Measurements from ENCODE around the gene CACNA2D2. TPM values are rescaled to one million over a fixed set of nuclear protein-coding genes. Genes with fewer than 3 reads are reported as not detected.

The CACNA2D2 gene
- total and polyA plus RNA-seq, 2 of the 8 experiments (the other 6 are each of a cell fraction or from before 2014, with no cell fraction given), result 14.1 to 25.0 TPM

DNA sequence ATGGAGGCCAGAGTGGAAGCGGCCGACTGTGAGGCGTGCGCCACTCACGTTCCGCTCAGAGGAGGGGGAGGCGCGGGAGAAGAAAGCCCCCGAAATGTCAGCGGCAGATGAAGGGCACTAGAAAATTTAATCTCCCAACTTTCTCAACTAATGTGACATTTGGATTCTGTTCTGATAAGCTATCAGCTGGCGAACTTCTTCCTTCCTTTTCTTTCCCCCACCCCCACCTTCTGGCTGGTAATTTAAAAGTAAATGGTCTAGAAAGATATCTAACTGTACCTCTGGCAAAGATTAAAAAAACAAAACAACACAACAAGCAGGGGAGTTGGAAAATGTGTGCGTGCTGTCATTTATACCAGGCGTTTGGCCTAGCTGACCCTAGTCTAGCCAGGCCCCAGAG lies 117.7 kb downstream of the CACNA2D2 start:
- H2BK20ac ChIP-seq (ENCODE audit: low read length), result no peak overlapping the region
- DNase-seq (ENCODE audit: low read depth in 1 of 2, low spot score in 2 of 2) (no peak), FAIRE-seq (no peak)
- H4K8ac ChIP-seq (ENCODE audit: extremely low read depth, insufficient read depth, low read length), result no peak overlapping the region
- 90% methylated on average over 13 of the region's 13 CpGs; no CpG with 5 or more reads in 1 of the 2 experiments for WGBS, 2 experiments (ENCODE audit: extremely low coverage in 1 of 2, insufficient coverage in 1 of 2, insufficient read length in 1 of 2, insufficient replicate concordance in 2 of 2, low coverage in 1 of 2, low lambda C conversion rate in 2 of 2, missing lambda C conversion rate in 1 of 2)
- no peak overlapping the region for H2AFZ ChIP-seq (ENCODE audit: low read length)
- no peaks in the 10 kb centered on the region for H3K79me2 ChIP-seq (ENCODE audit: control insufficient read depth in 1 of 2, insufficient read depth in 2 of 2, low read length in 2 of 2)
- no peak overlapping the region for H2AK5ac ChIP-seq (ENCODE audit: low read depth, low read length)
- no peak overlapping the region for H2BK15ac ChIP-seq (ENCODE audit: low read length)
- H3K9ac ChIP-seq (replicated peaks in 1 of 4; ENCODE audit: extremely low read depth in 1 of 4, low read depth in 3 of 4, low read length in 3 of 4), result no peak overlapping the region
- H2BK5ac ChIP-seq (ENCODE audit: low read depth, low read length), result no peak overlapping the region
- peaks cover 0 to 3% (median 0%) of the 10 kb centered on the region in 4 experiments; a peak in 1 of 7 replicates for H3K27me3 ChIP-seq (replicated peaks in 1 of 4; ENCODE audit: control insufficient read depth in 3 of 4, extremely low read depth in 1 of 4, insufficient read depth in 3 of 4, low read length in 3 of 4)
- no peak overlapping the region for H2BK120ac ChIP-seq (replicated peaks; ENCODE audit: low read depth, low read length)
- H4K5ac ChIP-seq (ENCODE audit: insufficient read length, low read depth, low read length), result no peak overlapping the region
- H2BK12ac ChIP-seq (ENCODE audit: low read depth, low read length), result no peak overlapping the region
- CTCF ChIA-PET (ENCODE audit: partially characterized antibody), result interaction anchor here (0.9 to 9.3 kb wide), 11 partner anchors 8 to 163 kb away, joined by 3 to 136 read pairs (median 4); partner anchors contain the start of genes CYB561D2, NPRL2 and ZMYND10
- H3K4me3 ChIP-seq (ENCODE audit: extremely low read depth in 1 of 4, insufficient read depth in 2 of 4, low read depth in 3 of 4, low read length in 4 of 4), result no peak overlapping the region
- no peak overlapping the region for H3K27ac ChIP-seq (ENCODE audit: low read depth, low read length)
- no peaks in the 10 kb centered on the region for H3K36me3 ChIP-seq (ENCODE audit: control insufficient read depth in 2 of 4, insufficient read depth in 4 of 4, low read length in 3 of 4)
- no peak overlapping the region for H3K4ac ChIP-seq (replicated peaks; ENCODE audit: insufficient read length, low read depth, low read length)
- H3K79me1 ChIP-seq (ENCODE audit: low read depth, low read length), result no peaks in the 10 kb centered on the region
- peaks cover 0 to 2% (median under 1%) of the 10 kb centered on the region in 4 experiments; a peak in 3 of 7 replicates for H3K4me1 ChIP-seq (replicated peaks in 1 of 4; ENCODE audit: control insufficient read depth in 3 of 4, insufficient read depth in 4 of 4, low read length in 3 of 4)
- no peaks in the 10 kb centered on the region for H3K23me2 ChIP-seq (ENCODE audit: low read depth, low read length)
- no peak overlapping the region for H3K14ac ChIP-seq (ENCODE audit: insufficient read length)
- no peak overlapping the region for H4K91ac ChIP-seq (replicated peaks; ENCODE audit: insufficient read length, low read length)
- no peak overlapping the region for H3K18ac ChIP-seq (ENCODE audit: extremely low read depth, low read length)
- no peaks in the 10 kb centered on the region for H3K9me3 ChIP-seq (ENCODE audit: insufficient read depth in 2 of 2, low read depth in 1 of 2, low read length in 1 of 2)
- POLR2A ChIA-PET (ENCODE audit: partially characterized antibody), result interaction anchor here (1.9 kb wide), 1 partner anchor 10 kb away, joined by 5 read pairs; no protein-coding TSS in a partner anchor
- peaks cover 2 to 3% of the 10 kb centered on the region in 2 experiments for H4K20me1 ChIP-seq (replicated peaks in 1 of 2; ENCODE audit: control insufficient read depth in 1 of 2, insufficient read depth in 2 of 2, low read length in 2 of 2)
- no peak overlapping the region for H3K23ac ChIP-seq (ENCODE audit: insufficient read length)
- no peak overlapping the region for H3K4me2 ChIP-seq (ENCODE audit: insufficient read depth in 1 of 2, low read depth in 2 of 2, low read length in 2 of 2)
- no peak overlapping the region for H3K56ac ChIP-seq (replicated peaks; ENCODE audit: insufficient read length, low read depth, low read length)
- no peak for TF ChIP-seq JUND (IDR thresholded peaks at IDR 0.05; ENCODE audit: low read length)
- TF ChIP-seq TAF1 (IDR thresholded peaks at IDR 0.05; ENCODE audit: low read depth, low read length), result no peak
- TF ChIP-seq TCF12 (IDR thresholded peaks at IDR 0.05; ENCODE audit: low read depth, low read length), result no peak
- TF ChIP-seq CTBP2 (IDR thresholded peaks at IDR 0.05; ENCODE audit: borderline replicate concordance, insufficient read depth, insufficient read length, low read length), result no peak
- no peak for TF ChIP-seq GTF2F1 (IDR thresholded peaks at IDR 0.05; ENCODE audit: borderline replicate concordance, low read depth, low read length)
- no peak for TF ChIP-seq TBP (IDR thresholded peaks at IDR 0.05; ENCODE audit: low read depth, low read length)
- no peak for TF ChIP-seq POU5F1 (IDR thresholded peaks at IDR 0.05; ENCODE audit: low read depth, low read length)
- no peak for TF ChIP-seq SP1 (IDR thresholded peaks at IDR 0.05; ENCODE audit: low read depth, low read length)
- no peak for TF ChIP-seq NRF1 (IDR thresholded peaks at IDR 0.05; ENCODE audit: low read depth, low read length)
- no peak for TF ChIP-seq NANOG (IDR thresholded peaks at IDR 0.05; ENCODE audit: insufficient read depth, low read depth, low read length, poor library complexity, severe bottlenecking)
- no peak for TF ChIP-seq SP4 (IDR thresholded peaks at IDR 0.05; ENCODE audit: low read length)
- TF ChIP-seq SUZ12 (IDR thresholded peaks at IDR 0.05; ENCODE audit: low read length), result no peak
- no peak for TF ChIP-seq SIX5 (IDR thresholded peaks at IDR 0.05; ENCODE audit: low read depth, low read length)
- TF ChIP-seq ZNF274 (IDR thresholded peaks at IDR 0.05; ENCODE audit: borderline replicate concordance, extremely low read depth, low read length), result no peak
- no peak for TF ChIP-seq GABPA (IDR thresholded peaks at IDR 0.05; ENCODE audit: borderline replicate concordance, insufficient read depth, low read length)

Measured in H1 (cell line).